Right cardiac atrium (tissue), 5 donors: Measurements from ENCODE around the gene EDNRB. TPM values are rescaled to one million over a fixed set of nuclear protein-coding genes. Genes with fewer than 3 reads are reported as not detected.

Experiments
- ATAC-seq, 2 donors: fragments of 200-7000 bp; cut with Tn5 transposase; one replicate each; pipeline versions ENCODE4 v1.8.0 to v1.9.1; 2020; ENCODE audit warnings: moderate library complexity in 2 of 2, mild to moderate bottlenecking in 1 of 2
- DNase-seq, 3 donors: peaks; one replicate each; pipeline ENCODE4 v3.0.0-alpha.2; 2020
- H3K27ac ChIP-seq: one replicate; pipeline ENCODE4 v1.5.1; 2013; ENCODE audit warnings: mild to moderate bottlenecking, low read length, control low read depth, moderate library complexity
- H3K27me3 ChIP-seq: one replicate; pipeline ENCODE4 v1.6.1; 2013; ENCODE audit not compliant: control insufficient read depth, insufficient read depth
- H3K4me1 ChIP-seq: one replicate; pipeline ENCODE4 v1.6.1; 2013; ENCODE audit warnings: low read length; ENCODE audit not compliant: control insufficient read depth, insufficient read depth
- H3K4me3 ChIP-seq: one replicate; pipeline ENCODE4 v1.5.1; 2013; ENCODE audit warnings: low read length, control low read depth
- H3K9me3 ChIP-seq: one replicate; pipeline ENCODE4 v1.6.1; 2013; ENCODE audit warnings: low read length; ENCODE audit not compliant: control insufficient read depth
- WGBS: extraction: QIAGEN DNeasy Blood & Tissue Kit; methylation state at CpG from one replicate; pipeline ENCODE4 v1.1.7; 2013; 5-methylcytosine and 5-hydroxymethylcytosine counted together
- intact Hi-C, 4 donors: fragments of 100-400 bp; cut with DNase I; formaldehyde crosslinking; loops; one replicate each; pipeline versions ENCODE4 v1.11.0 to v1.14.0; 2022 to 2023
- polyA plus RNA-seq: library from polyadenylated mRNA; stranded (reverse); fragments of 200-250 nt; gene quantifications from one replicate; pipeline ENCODE4 v1.2.3, GENCODE V29; 2013
- total RNA-seq, 4 donors: library from RNA; stranded (reverse); fragmentation: NEBNext Ultra II Directional; extraction: Animal tissue kit (Norgen Biotek cat#: 25700); gene quantifications; one replicate each; pipeline ENCODE4 v1.2.1, GENCODE V29; 2021
- donor health status: healthy with polysubstance abuse.
- donor health status: DM: no; HTN: yes; CAD: no.
- donor health status: DM: no; HTN: no; CAD: no.
- donor health status: DM: no; HTN: yes; CAD: no; lungs with severe emphysema.
- donor health status: DM: yes; HTN: yes; CAD: no.

Gene EDNRB
- total and polyA plus RNA-seq, 5 donors: 28.2 to 60.8 (median 55.8) TPM

DNA sequence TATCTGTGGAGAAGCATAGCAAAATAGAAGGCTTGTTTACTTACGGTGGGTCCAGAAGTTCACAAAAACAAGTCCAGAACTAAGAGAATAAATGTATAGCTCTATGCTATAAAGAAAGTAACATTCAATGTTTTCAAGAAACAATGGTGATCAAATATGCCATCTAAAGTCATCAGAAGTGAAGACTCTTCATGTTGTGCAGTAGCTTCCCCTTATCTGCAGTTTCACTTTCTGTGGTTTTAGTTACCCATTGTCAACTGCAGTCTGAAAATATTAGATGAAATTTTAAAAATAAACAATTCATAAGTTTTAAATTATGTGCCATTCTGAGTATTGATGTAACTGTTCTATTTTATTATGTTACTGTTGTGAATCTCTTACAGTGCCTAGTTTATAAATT is 72.5 kb downstream of the EDNRB start:
- Histone ChIP-seq H3K27me3 (no peaks in the 10 kb centered on the region), H3K27ac (no peak overlapping the region), H3K4me3 (no peak overlapping the region), H3K4me1 (no peaks in the 10 kb centered on the region), H3K9me3 (no peaks in the 10 kb centered on the region)
- intact Hi-C loops: no loop called here
- DNase-seq: no peak
- 92% methylated on average over 1 of the region's 1 CpG for WGBS
- no peak for ATAC-seq

Other genes starting within 250 kb of the EDNRB start
- 10 to 100 TPM; 10.6 to 16.2 (median 13.0) TPM for gene SLAIN1, start 221.1 kb downstream of the EDNRB start, total RNA-seq
- gene SLAIN1, start 221.1 kb downstream of the EDNRB start, polyA plus RNA-seq: 9.2 TPM